ENCODE measurements around the gene HINT2.

- TF ChIP-seq YY1 (IDR thresholded peaks at IDR 0.05; ENCODE audit: insufficient read depth, insufficient read length): no peak
- no peak for TF ChIP-seq SUZ12 (IDR thresholded peaks at IDR 0.05; ENCODE audit: extremely low read depth, insufficient read depth, insufficient read length)
These were observed 43.3 kb downstream of the HINT2 start for GRCh38 chr9:35771534-35771933.

All from NT2/D1 (cell line).